Memory B cell (primary cell): ENCODE results near the gene AGRN.
"Not testable (repeated sequence)": the region's sequence is repeated elsewhere in the genome, so short reads cannot be mapped to it uniquely, and the experiment has no call there.

Experiments used
- ATAC-seq: fragments of 150-1000 bp; cut with Tn5 transposase; 2 replicates; pipeline ENCODE4 v1.10.0; 2021; ENCODE audit warnings: low read depth, mild to moderate bottlenecking, moderate library complexity
- DNase-seq, 2 donors: peaks; one replicate each; pipeline ENCODE4 v3.0.0; 2022; ENCODE audit warnings: low spot score in 2 of 2
- H3K27ac Mint-ChIP-seq: one replicate; pipeline ENCODE4 v1.8.0; 2022; ENCODE audit warnings: mild to moderate bottlenecking, moderate library complexity, mixed read lengths
- H3K27me3 Mint-ChIP-seq: one replicate; pipeline ENCODE4 v1.8.0; 2022; ENCODE audit warnings: mixed read lengths
- H3K36me3 Mint-ChIP-seq: one replicate; pipeline ENCODE4 v1.8.0; 2022; ENCODE audit warnings: mild to moderate bottlenecking, mixed read lengths
- H3K4me1 Mint-ChIP-seq: one replicate; pipeline ENCODE4 v1.8.0; 2022; ENCODE audit warnings: mixed read lengths
- H3K4me3 Mint-ChIP-seq: one replicate; pipeline ENCODE4 v1.8.0; 2022; ENCODE audit warnings: mild to moderate bottlenecking, moderate library complexity, mixed read lengths
- H3K9me3 Mint-ChIP-seq: one replicate; pipeline ENCODE4 v1.8.0; 2022; ENCODE audit warnings: mixed read lengths

AGRN gene

DNA sequence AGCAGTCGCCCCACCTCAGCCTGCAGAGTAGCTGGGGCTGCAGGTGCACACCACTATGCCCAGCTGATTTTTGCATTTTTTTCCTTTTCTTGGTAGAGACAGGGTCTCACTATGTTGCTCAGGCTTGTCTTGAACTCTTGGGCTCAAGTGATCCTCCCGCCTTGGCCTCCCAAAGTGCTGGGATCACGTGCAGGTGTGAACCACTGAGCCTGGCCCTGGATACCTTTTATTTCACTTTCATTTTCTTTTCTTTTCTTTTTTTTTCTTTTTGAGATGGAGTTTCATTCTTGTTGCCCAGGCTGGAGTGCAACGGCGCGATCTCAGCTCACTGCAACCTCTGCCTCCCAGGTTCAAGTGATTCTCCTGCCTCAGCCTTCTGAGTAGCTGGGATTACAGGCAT is 28.6 kb upstream of the AGRN start:
- DNase-seq, H3K36me3 Mint-ChIP-seq, H3K27ac Mint-ChIP-seq, H3K4me3 Mint-ChIP-seq, H3K4me1 Mint-ChIP-seq: not testable (repeated sequence)
- ATAC-seq: peak; percentile 21
- Mint-ChIP-seq H3K9me3 (peaks cover 14% of the 10 kb centered on the region), H3K27me3 (peaks cover 33% of the 10 kb centered on the region)

DNA sequence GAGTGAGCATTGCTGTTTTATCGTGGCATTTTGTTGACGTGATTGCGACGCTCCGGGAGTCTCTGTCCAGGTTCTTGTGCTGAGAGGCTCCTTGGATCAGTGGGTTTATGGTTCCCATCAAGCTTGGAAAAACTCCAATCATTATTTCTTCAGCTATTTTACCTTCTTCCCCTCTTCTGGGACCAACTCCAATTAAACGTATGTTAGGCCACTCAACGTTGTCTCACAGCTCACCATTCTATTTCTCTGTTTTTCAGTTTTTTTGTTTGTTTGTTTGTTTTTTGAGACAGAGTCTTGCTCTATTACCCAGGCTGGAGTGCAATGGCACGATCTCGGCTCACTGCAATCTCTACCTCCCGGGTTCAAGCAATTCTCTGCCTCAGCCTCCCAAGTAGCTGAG is 28.0 kb upstream of the AGRN start:
- Mint-ChIP-seq H3K36me3 (peaks cover 9% of the 10 kb centered on the region), H3K9me3 (peaks cover 14% of the 10 kb centered on the region), H3K27ac (no peak overlapping the region), H3K4me1 (peaks cover 8% of the 10 kb centered on the region), H3K27me3 (peaks cover 31% of the 10 kb centered on the region), H3K4me3 (no peak overlapping the region)
- ATAC-seq: no peak
- DNase-seq: no peak

DNA sequence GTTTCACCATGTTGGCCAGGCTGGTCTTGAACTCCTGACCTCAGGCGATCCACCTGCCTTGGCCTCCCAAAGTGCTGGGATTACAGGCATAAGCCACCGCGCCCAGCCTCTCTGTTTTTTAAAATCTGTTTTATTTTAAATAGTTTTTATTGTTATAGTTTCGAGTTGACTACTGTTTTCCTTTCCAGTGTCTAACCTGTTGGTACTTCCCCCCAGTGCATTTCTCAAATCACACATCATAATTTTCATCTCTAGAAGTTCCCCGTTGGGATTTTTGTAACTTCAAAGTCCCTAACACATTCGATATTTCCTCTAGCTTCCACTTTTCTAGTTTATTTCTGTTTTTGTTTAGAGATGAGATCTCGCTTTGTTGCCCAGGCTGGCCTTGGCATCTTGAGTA is 27.6 kb upstream of the AGRN start:
- no peak for DNase-seq
- Mint-ChIP-seq H3K4me3 (no peak overlapping the region), H3K4me1 (peaks cover 8% of the 10 kb centered on the region), H3K27ac (no peak overlapping the region), H3K36me3 (peaks cover 9% of the 10 kb centered on the region), H3K27me3 (peaks cover 34% of the 10 kb centered on the region), H3K9me3 (peaks cover 14% of the 10 kb centered on the region)
- ATAC-seq: no peak

- ATAC-seq: no peak
- H3K9me3 Mint-ChIP-seq: peaks cover 12% of the 10 kb centered on the region
Measured at GRCh38 chr1:993379-993995, 26.4 kb upstream of the AGRN start.

GRCh38 chr1:994546-994945 is 25.4 kb upstream of the AGRN start:
- DNase-seq, H3K4me1 Mint-ChIP-seq, H3K9me3 Mint-ChIP-seq, ATAC-seq, H3K36me3 Mint-ChIP-seq, H3K27ac Mint-ChIP-seq, H3K4me3 Mint-ChIP-seq: not testable (repeated sequence)
- H3K27me3 Mint-ChIP-seq: peaks cover 30% of the 10 kb centered on the region

More at GRCh38 chr1:993379-993995, 26.4 kb upstream of the AGRN start:
- Mint-ChIP-seq H3K4me3 (no peak overlapping the region), H3K36me3 (peaks cover 7% of the 10 kb centered on the region), H3K4me1 (peaks cover 8% of the 10 kb centered on the region), H3K27me3 (peaks cover 36% of the 10 kb centered on the region), H3K27ac (no peak overlapping the region)
- no peak for DNase-seq

DNA sequence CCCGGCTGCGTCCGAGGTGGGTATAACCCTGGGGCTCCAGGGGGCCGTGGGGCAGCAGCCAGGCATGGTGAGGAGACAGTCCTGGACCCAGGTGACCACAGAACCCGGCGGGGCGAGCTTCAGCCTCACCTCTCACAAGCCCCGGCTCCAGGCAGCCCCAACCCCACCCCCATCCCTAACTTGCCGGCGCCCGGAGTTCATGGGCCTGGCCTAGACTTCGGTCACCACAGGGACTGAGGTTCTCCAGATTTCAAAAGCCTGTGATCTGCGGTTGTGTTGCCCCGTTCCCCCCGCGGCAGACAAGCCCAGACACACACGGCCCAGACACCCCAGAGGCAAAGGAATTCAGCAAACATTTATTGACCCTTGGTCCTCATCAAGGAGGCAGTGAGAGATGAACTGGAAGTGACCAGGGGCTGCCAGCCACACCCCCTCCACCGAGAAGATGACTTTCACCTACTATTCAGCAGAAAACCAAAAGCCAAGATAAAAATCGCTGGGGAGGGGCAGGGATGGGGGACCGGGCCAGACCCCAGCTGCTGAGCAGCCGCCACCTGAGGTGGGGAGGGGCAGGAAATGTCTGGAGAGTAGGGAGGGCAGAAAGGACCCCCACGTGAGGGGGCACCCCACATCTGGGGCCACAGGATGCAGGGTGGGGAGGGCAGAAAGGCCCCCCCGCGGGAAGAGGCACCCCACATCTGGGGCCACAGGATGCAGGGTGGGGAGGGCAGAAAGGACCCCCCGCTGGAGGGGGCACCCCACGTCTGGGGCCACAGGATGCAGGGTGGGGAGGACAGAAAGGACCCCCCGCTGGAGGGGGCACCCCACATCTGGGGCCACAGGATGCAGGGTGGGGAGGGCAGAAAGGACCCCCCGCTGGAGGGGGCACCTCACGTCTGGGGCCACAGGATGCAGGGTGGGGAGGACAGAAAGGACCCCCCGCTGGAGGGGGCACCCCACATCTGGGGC is 24.0 kb upstream of the AGRN start:
- ATAC-seq: no peak
- peaks cover 10% of the 10 kb centered on the region for H3K4me1 Mint-ChIP-seq
- peaks cover 28% of the 10 kb centered on the region for H3K27me3 Mint-ChIP-seq
- H3K4me3 Mint-ChIP-seq: no peak overlapping the region
- peaks cover 2% of the 10 kb centered on the region for H3K36me3 Mint-ChIP-seq
- peaks cover 5% of the 10 kb centered on the region for H3K9me3 Mint-ChIP-seq
- peak overlapping the region; percentile 28 for H3K27ac Mint-ChIP-seq
- no peak for DNase-seq

GRCh38 chr1:996851-997712 is 22.8 kb upstream of the AGRN start:
- Mint-ChIP-seq H3K36me3 (no peaks in the 10 kb centered on the region), H3K27ac (peak overlapping the region; percentile 69), H3K4me3 (no peak overlapping the region), H3K4me1 (peaks cover 7% of the 10 kb centered on the region), H3K9me3 (peaks cover 2% of the 10 kb centered on the region), H3K27me3 (peaks cover 27% of the 10 kb centered on the region)
- ATAC-seq (no peak), DNase-seq (no peak)

DNA sequence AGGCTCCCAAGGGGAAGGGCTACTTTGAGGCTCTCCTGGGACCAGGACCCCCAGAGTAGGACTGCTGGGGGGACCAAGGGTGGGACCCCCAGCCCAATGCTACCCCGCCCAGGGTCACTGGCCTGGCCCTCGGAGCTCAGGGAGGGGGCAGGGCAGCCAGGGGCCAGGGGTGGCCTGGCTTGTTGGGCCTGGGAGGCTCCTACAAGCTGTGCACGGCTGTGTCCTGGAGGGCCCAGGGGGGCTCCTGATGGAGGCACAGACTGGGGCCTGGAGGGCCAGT is 22.3 kb upstream of the AGRN start:
- H3K9me3 Mint-ChIP-seq: no peaks in the 10 kb centered on the region
- H3K27me3 Mint-ChIP-seq: peaks cover 25% of the 10 kb centered on the region
- DNase-seq: no peak
- H3K36me3 Mint-ChIP-seq: no peaks in the 10 kb centered on the region
- no peak for ATAC-seq
- no peak overlapping the region for H3K4me3 Mint-ChIP-seq
- H3K27ac Mint-ChIP-seq: peak overlapping the region; percentile 69
- H3K4me1 Mint-ChIP-seq: peaks cover 7% of the 10 kb centered on the region

DNA sequence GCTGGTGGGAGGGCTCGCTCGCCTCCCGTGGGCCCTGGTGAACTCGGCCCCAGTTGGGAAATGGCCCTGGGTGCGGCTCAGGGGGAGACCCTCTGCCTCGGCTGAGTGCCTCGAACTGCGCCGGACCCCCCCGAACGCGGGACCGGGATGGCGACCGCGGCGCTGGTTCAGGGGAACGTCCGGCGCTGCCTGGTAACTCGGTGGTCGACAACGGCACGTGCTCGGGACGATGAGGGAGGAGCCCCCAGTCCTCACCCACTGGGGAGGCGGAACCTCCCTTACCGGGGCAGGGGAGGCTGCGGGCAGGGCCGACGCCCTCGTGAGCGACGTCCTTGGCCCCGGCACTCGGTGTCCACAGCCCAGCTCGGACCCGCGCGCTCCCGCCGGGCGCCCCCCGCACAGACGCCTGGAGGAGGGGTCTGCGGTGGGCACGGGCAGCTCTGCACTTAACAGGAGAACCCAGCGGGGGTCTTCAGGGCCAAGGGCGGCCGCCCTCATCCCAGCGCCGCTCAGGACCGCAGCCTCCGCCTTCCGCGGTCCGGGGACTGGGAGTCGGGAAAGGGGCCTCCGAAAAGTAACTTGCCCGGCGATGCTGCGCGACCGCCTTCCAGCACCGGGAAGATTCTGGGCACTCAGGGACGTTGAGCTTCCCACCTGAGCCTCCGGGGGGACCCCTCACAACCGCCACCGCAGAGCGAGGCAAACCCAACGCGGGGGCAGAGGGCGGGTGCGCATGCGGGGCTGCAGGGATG is 21.8 kb upstream of the AGRN start:
- Mint-ChIP-seq H3K4me3 (peak overlapping the region; percentile 43), H3K27me3 (peaks cover 26% of the 10 kb centered on the region), H3K27ac (peak overlapping the region; percentile 38), H3K4me1 (peaks cover 7% of the 10 kb centered on the region), H3K9me3 (no peaks in the 10 kb centered on the region), H3K36me3 (no peaks in the 10 kb centered on the region)
- DNase-seq (no peak), ATAC-seq (no peak)

DNA sequence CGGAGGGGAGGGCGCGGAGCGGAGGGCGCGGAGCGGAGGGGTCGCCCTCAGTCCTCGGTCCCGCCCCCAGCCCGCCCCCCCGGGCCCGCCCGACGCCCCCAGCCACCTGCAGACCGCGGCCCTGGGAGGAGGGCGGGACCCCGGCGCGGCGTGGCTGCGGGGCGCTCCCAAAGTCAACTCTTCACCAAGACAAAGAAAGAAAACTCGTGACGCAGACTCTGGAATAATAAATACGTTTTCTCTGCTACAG is 21.2 kb upstream of the AGRN start:
- DNase-seq (no peak), ATAC-seq (no peak)
- H3K9me3 Mint-ChIP-seq: no peaks in the 10 kb centered on the region
- no peaks in the 10 kb centered on the region for H3K36me3 Mint-ChIP-seq
- peaks cover 7% of the 10 kb centered on the region for H3K4me1 Mint-ChIP-seq
- peak overlapping the region; percentile 38 for H3K27ac Mint-ChIP-seq
- peaks cover 26% of the 10 kb centered on the region for H3K27me3 Mint-ChIP-seq
- no peak overlapping the region for H3K4me3 Mint-ChIP-seq

- Mint-ChIP-seq H3K9me3 (no peaks in the 10 kb centered on the region), H3K36me3 (no peaks in the 10 kb centered on the region), H3K4me1 (peaks cover 7% of the 10 kb centered on the region), H3K27ac (no peak overlapping the region), H3K27me3 (peaks cover 26% of the 10 kb centered on the region), H3K4me3 (peak overlapping the region; percentile 44)
- peak in 1 of 2 donors; percentile 59 for DNase-seq
- ATAC-seq: peak; percentile 1
Measured at GRCh38 chr1:998995-999724, 20.8 kb upstream of the AGRN start.

DNA sequence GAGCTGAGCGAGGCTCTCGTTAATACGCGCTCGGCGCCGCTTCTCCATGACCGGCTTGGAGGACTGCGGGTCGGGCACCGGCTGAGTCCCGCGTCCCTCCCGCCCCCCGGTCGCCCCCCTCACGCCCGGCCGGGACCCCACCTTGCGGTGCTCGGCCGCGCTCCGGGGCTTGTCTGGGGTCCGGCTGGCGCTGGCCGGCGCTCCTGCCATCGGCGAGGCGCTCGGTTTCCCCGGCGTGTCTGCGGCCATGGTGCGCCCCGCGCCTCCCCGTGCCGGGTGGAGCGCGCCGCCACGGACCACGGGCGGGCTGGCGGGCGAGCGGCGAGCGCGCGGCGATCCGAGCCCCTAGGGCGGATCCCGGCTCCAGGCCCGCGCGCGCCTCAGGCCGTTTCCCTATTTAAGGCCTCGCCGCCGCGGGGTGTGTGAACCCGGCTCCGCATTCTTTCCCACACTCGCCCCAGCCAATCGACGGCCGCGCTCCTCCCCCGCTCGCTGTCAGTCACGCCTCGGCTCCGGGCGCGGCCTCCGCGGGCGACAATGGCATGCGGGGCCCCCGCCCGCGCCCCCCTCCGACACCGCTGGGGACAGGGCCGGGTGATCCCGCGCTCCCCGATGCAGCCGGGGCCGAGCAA is 20.1 kb upstream of the AGRN start, which contains the start of gene HES4:
HES4 (minus strand) TSS at position 373 of the 632 bp plus-strand sequence; CDS start at position 249, 124 bp downstream.
- no peaks in the 10 kb centered on the region for H3K9me3 Mint-ChIP-seq
- peaks cover 25% of the 10 kb centered on the region for H3K27me3 Mint-ChIP-seq
- peak within 1 kb of the TSS; percentile 97 for H3K27ac Mint-ChIP-seq
- peak within 1 kb of the TSS; percentile 80 for H3K4me3 Mint-ChIP-seq
- peak; percentile 44 for ATAC-seq
- no peaks in the 10 kb centered on the region for H3K36me3 Mint-ChIP-seq
- DNase-seq: peak; percentile 55 to 69
- peaks cover 11% of the 10 kb centered on the region for H3K4me1 Mint-ChIP-seq
